CD4-positive, alpha-beta T cell treated with Interleukin-4 for 1 hour (primary cell): Measurements from ENCODE around the gene FHIT.

ENCODE experiments used
- DNase-seq, 2 donors: peaks; one replicate each; pipeline ENCODE4 v3.0.0-alpha.2; 2020 to 2022

FHIT gene

DNA sequence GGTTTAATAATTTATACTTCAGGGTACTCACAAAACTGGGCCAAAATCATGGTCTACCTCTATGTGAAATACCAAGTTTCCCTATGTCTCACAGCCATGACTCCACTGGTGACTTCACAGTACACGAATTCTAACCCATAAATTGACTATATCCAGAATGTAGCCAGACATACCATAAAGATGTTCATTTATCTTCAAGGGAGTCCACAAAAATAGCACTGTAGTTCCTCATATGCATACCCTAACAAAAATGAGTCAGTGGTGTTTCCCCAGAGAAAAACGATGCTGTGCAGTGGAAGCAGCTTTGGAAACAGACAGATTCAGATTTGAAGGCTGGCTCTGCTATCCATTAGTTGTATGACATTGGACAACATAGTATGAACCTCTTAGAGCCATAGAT lies 438.8 kb downstream of the FHIT start:
- no peak for DNase-seq

DNA sequence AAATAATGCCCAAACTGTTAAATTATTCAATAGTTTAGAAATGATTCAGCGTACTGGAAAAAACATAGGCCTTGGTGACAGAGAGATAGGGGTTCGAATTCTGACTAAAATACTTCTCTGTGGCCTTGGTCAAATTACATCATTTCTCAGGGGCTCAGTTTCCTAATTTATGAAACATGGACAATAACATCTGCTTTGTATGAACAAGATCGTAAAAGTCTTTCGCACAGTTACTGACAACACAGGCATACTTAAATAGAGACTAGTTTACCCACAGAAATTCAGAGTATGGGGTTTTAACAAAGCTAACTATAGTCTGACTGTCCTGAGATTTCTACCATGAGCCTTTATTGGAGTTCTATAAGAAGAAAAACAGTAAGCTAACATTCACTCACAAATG lies 440.4 kb downstream of the FHIT start:
- DNase-seq, result no peak

- DNase-seq, result no peak
These were observed 441.2 kb downstream of the FHIT start for GRCh38 chr3:60809857-60810610.

GRCh38 chr3:60803216-60804173 lies 447.8 kb downstream of the FHIT start:
- DNase-seq, result no peak

DNA sequence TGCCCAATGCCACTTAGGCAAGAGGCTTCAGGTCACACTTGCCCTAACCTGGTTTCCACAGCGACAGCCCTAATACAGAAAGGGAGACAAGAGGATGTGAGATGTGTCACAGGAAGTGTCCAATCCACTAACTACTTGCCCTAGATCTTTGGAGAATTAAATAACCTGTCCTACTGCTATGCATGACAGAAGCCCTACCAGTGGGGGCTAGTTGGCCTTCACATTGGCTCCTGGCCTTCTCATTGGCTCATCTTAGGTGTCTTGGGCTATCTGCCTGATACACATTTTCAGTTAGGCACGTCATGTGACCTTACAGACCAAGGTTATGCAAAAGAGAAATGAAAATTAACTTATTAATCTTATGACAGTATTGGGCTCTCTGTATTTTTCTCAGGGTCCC lies 449.9 kb downstream of the FHIT start:
- DNase-seq, result no peak

DNA sequence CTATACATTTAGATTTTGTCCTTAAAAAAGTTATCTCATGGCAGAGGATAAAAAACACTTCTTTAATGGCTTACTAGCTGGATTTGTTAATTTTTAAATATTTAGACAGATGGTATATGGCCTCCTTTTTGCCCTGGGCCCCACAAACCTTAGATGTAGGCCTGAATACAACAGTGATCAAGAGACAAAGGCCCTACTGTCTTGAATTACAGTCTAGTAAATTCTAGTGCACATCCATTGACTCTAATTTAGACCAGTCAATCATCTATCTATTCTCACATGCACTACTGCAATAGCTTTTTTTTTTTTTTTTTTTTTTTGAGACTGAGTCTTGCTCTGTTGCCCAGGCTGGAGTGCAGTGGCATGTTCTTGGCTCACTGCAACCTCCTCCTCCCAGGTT lies 452.8 kb downstream of the FHIT start:
- DNase-seq, result no peak

GRCh38 chr3:60792249-60792852 lies 458.9 kb downstream of the FHIT start:
- DNase-seq, result no peak

- DNase-seq, result no peak
These were observed 463.1 kb downstream of the FHIT start for GRCh38 chr3:60788185-60788584.

GRCh38 chr3:60781935-60782334 lies 469.3 kb downstream of the FHIT start:
- no peak for DNase-seq

DNA sequence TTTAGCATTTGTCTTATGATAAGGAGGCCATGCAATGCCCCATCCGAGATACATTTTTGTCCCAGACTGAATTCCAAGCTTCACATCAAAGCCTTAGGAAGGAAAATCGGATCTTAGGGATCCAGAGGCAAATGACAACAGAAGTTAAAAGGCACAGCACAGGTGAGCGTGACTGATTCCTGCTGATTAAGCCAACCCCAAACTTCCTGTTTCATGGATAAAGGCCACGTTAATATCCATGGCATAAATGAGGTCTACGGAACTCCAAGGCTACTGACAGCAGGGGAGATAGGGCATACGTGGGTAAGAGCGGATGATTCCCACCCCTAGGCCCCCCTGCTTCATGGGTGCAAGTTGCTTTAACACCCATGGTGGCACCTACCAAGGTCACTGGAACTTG lies 471.6 kb downstream of the FHIT start:
- no peak for DNase-seq

DNA sequence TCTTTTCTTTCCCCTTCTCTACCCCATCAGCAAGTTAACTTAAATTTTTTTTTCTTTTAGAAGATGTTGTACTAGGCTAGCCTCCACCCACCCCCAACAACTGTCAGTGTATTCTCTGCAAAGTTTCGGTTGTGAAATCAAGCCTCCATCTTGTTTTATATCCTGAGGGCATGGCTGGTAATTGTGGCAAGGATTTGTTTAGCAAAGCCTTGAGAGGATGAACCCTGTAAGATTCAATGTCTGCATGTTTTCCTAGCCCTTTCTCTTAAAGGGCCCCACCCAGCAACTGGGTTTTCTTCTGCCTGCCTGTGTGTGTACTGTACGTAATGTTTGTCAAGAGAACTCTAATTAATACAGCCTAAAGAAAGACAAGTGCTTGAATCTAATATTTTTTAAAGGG lies 475.3 kb downstream of the FHIT start:
- no peak for DNase-seq

DNA sequence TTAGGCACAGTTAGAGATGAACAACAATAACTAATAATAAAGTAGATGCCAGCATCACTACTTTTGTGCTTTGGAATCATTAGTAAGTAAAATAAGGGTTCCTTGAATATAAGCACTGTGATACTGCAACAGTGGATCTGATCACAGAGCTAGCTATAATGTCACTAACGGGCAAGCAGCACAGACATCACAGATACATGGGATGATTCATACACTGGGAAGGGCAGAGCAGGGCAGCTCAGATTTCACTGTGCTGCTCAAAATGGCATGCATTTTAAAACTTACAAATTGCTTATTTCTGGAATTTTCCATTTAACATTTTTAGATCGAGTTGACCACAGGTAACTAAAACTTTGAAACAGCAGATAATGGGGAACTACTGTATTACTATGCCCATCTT lies 476.6 kb downstream of the FHIT start:
- no peak for DNase-seq

- no peak for DNase-seq
These were observed 478.7 kb downstream of the FHIT start for GRCh38 chr3:60772584-60772983.

DNA sequence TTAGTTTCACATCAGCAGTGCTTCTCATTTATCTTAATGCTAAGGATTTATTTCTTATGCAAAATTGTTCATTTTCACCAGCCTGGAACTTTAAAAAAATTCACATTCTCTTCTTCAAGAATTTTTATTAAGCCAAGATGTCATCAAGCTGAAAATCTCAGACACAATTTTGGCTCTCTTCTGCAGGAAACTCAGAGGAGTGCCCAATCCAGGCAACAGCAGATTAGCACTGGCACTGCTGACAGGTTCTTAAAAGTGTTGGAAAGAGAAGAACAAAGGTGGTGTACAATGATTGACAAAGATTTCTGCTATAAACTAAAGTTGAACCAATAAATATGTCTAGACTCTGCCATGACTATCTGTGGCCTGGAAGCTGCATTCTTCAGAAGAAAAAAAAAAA lies 479.5 kb downstream of the FHIT start:
- DNase-seq, result no peak

DNA sequence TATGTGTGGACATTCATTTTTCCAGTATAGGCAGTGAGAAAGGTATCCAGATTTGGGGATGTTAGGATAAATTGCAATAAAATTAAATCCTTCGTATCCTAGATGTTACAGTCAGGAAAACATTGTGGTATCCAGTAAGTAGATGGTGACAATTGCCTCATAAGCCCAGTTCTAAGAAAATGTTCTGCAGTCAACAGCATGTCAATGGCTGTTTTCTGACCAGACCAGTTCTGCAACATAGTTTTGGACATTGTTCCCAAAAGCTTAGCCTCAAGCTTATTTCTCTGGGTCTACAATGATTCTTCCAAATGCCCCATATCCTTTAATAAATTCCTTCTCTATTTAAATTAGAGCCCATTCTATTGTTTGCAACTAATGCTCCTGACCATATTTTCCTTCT lies 480.7 kb downstream of the FHIT start:
- DNase-seq, result no peak

GRCh38 chr3:60767536-60767935 lies 483.7 kb downstream of the FHIT start:
- DNase-seq, result no peak

DNA sequence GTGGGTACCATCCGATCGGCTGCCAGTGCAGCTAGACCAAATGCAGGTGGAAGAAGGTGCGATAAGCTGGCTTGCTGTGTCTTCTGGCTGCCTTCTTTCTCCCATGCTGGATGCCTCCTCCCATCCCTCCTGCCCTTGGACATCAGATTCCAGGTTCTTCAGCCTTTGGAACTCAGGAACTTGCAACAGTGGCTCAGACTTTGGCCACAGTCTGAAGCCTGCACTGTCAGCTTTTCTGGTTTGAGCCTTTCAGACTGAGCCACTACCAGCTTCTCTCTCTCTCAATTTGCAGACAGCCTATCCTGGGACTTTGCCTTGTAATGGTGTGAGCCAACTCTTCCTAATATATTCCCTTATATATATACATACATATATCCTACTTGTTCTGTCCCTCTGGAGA lies 485.5 kb downstream of the FHIT start:
- DNase-seq, result no peak

GRCh38 chr3:60764870-60765269 lies 486.4 kb downstream of the FHIT start:
- DNase-seq, result no peak

DNA sequence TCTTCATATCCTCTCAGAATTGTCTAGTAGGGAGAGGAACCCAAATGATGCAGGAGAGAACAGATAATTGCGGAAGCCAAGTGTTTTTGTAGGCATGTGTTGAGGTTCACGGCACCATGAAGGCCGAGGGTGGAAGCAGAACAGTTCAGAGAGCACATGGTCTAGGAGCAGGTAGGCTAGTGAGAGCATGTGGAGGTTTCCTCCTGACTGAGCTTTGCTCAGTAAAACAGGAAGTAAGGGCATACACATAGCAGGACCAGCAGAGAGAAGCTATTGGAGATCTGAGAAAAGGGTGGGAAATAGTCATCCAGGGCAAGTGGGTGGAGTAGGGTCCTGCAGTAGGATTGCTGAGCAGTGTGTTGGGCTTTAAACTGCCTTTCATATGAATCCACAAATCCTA lies 491.1 kb downstream of the FHIT start:
- DNase-seq, result no peak

- DNase-seq, result no peak
These were observed 491.8 kb downstream of the FHIT start for GRCh38 chr3:60759439-60759838.

- DNase-seq, result no peak
These were observed 492.4 kb downstream of the FHIT start for GRCh38 chr3:60758831-60759230.

DNA sequence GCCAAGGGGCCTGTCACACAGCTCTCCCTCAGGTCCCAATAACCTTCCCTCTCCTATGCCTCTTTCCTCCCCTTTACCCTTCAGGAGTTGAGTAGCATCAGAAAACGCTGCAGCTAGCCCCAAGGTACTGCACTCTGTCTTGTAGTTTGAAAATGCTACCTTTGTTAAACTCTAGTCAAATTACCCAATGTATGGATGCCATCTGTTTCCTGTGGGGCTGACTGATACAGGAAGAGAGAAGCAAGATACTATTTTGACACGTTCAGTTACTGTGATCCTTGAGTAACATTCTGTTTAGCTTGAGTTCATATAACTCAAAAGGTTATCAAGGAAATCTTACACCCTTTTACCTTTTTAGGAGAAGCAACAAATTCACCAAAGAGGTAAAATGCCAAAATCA lies 493.1 kb downstream of the FHIT start:
- DNase-seq, result no peak

- DNase-seq, result no peak
These were observed 493.5 kb downstream of the FHIT start for GRCh38 chr3:60757724-60758123.
